Fibroblast of the conjunctiva (primary cell): ENCODE data around the gene B3GALT6.

ENCODE experiments used
- DNase-seq: peaks from one replicate; pipeline ENCODE4 v3.0.0-alpha.2; 2010; ENCODE audit warnings: low read depth

B3GALT6 gene

DNA sequence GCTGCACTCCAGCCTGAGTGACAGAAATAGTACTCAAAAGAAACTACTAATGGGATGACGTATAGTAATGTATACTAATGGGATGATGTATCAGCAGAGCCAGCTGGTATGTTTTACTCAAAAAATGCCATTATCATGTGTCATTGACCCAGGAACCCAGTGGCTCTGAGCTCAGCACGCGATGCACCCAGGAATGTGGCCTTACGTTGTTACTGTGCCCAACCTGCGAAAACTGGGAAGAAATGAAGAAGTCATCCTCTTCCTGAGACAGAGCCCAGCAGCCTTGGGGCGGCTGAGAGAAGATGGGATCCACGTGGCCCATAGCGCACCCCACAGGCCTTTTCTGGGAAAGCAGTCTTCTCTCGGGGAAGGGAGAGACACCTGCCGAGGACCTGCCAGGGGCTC, 32.8 kb downstream of the B3GALT6 start:
- peak; percentile 78 for DNase-seq

GRCh38 chr1:1267488-1268283, 35.6 kb downstream of the B3GALT6 start:
- no peak for DNase-seq

DNA sequence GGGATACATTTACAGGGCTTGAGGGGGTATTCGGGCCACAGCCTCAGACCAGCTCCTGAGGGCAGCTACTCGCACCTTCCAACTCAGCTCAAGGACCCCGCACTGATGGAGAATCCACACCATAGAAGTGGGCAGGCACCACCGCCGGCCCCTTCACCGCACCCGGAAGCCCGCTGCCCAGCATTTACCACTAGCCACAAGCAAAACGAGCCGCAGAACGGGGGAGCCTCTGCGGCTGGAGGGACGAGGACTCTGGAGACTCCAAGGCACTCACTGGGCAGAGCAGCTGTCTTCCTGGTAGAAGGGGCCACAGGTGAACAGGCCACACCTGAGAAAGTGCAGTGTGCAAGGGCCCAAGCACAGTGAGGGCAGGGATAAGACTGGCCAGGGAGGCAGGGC, 36.2 kb downstream of the B3GALT6 start:
- DNase-seq, result no peak

DNA sequence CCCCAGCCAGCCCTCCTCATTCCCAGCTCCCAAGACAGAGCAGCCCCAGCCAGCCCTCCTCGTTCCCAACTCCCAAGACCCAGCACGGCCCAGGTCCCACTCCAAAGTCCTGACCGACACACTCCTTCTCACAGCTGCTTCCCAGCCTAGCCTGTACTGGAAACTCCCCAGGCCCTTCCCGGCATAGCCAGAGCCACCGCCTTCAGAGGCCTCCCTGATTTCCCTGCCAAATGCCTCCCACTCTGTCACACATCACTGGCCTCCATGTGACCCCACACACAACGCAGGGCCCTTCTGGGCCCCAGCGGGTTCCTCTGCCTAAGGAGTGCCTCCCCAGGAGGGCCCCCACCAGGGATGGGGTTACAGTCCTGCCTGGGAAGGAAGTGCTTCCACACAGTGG, 38.8 kb downstream of the B3GALT6 start:
- DNase-seq, result no peak

DNA sequence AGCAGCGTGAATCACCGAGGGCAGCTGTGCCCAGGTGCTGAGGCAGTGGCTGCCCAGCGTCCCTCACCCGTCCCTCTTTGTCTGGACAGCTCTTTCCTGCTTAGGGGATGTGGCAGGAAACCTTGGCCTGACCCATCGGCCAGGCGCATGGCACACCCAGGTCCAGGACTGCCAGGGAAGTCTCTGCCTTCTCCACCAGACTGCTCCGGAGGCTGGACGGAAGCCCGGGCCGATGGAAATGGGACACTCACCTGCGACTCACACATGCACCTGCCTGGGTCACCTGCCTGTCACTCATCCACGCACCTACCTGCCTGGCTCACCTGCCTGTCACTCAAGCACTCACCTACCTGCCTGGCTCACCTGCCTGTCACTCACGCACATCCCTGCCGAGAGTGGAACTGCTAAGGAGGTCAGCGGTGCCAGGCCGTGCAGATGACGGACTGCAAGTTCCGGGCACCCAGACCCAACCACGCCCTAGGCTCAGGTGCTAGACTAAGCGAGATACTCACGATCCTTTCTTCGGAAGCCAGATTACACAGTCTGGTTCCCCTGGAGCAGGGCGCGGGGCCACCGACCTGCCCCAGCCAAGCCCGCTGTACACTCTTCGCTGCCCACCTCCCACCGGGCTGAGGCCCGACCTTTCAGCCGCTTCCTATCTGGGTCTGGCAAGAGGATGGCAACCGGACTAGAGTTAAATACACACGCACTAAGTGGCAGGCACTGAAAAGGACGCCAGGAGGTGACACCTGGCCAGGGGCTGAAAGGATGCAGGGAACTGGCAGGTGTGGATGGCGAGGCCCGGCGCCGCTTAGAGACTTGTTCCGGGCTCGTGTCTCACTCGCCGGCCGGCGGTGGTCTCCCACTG, 40.5 kb downstream of the B3GALT6 start:
- DNase-seq, result no peak

GRCh38 chr1:1273209-1273511, 41.1 kb downstream of the B3GALT6 start:
- no peak for DNase-seq

DNA sequence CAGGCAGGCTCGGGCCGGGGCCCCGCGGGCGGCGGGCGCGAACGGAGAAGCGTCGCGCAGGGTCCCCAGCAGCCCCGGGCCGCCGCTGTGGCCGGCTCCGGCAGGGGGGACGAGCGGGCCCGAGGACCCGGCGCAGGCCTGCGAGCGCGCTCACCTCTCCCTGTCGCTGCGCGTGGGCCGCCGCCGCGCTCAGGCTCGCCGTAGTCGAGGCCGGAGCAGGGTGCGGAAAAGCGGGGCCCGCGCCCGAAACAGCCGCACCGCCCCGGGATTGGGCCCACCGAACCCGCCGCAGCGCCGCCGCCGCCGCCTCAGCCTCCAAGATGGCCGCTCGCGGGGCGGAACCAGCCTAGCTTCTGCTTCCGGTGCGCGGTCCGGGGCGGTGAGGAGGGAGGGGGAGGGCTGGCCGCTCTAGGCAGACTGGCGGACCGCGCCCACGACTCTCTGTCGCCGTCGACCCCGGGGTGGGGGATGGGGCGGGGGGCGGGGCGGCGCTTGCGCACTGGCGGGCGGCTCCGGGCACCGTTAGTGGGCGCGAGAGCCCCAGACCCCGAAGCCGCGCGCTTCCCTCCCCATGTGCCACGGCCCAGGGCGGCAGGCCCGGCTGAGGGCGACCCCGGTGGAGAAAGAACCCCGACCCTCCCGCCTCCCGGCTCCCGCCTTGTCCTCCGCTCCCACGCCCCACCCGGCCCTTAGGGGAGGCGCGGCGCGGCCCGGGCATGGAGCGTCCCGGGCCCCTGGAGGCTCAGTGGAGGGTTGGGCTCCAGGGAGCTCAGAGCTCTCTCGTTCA, 41.7 kb downstream of the B3GALT6 start, which contains the start of gene UBE2J2:
Gene UBE2J2, minus strand, starts transcription at position 343 of the 787 bp plus-strand sequence. CDS start 5,862 bp downstream, outside the sequence.
- DNase-seq, result peak; percentile 84

- DNase-seq, result no peak
These were observed 42.4 kb downstream of the B3GALT6 start for GRCh38 chr1:1274299-1274930.

GRCh38 chr1:1274931-1275431, 42.9 kb downstream of the B3GALT6 start:
- no peak for DNase-seq

DNA sequence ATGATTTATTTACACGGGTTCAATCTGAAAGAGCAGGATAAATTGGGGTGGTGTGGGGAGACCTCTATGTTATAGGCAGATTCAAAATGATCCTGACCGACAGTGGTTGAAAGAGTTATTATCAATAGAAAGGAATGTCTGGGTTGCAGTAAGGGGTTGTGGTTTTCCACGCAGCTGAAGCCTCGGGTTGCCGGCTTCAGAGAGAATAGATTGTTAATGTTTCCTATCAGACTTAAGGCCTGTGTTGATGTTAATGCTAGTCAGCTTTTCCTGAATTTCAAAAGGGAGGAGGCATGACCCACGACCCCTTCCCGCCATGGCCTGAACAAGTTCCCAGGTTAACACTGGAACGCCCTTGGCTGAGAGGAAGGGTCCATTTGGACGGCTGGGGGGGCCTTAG, 43.8 kb downstream of the B3GALT6 start:
- DNase-seq, result no peak

GRCh38 chr1:1278620-1279019, 46.6 kb downstream of the B3GALT6 start:
- DNase-seq, result no peak

DNA sequence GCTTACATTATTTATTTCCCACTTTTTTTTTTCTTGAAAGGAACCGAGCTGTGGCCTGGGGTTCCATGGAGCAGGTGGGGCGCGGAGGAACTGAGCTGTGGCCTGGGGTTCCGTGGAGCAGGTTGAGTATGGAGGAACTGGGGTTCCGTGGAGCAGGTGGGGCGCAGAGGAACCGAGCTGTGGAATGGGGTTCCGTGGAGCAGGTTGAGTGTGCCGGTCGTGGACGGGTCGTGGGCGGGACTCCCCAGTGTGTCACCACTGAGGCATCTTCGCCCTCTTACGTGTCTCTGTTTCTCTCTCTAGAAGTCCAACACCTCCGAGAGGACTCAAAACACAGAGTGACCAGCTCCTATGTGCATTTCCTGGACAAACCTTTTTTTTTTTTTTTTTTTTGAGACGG, 47.0 kb downstream of the B3GALT6 start:
- no peak for DNase-seq

- no peak for DNase-seq
These were observed 48.9 kb downstream of the B3GALT6 start for GRCh38 chr1:1280782-1281481.

- DNase-seq, result no peak
These were observed 49.7 kb downstream of the B3GALT6 start for GRCh38 chr1:1281533-1282321.

- DNase-seq, result no peak
These were observed 51.0 kb downstream of the B3GALT6 start for GRCh38 chr1:1282998-1283397.

GRCh38 chr1:1283821-1284220, 51.8 kb downstream of the B3GALT6 start:
- no peak for DNase-seq
